Neural progenitor cell (in vitro differentiated cells): ENCODE measurements around the gene DYTN.

Experiments
- EZH2 ChIP-seq: fragments of 200-600 bp; sonication (generic); IDR thresholded peaks from 2 replicates; pipeline ENCODE4 v1.6.1; 2017; ENCODE audit warnings: antibody characterized with exemption, mild to moderate bottlenecking, moderate library complexity
- TF ChIP-seq, protein P1 (sequence below): fragments of 200-600 bp; sonication (generic); IDR thresholded peaks from 2 replicates; pipeline ENCODE4 v1.5.1; 2017; ENCODE audit warnings: antibody characterized with exemption, mild to moderate bottlenecking

DNA sequence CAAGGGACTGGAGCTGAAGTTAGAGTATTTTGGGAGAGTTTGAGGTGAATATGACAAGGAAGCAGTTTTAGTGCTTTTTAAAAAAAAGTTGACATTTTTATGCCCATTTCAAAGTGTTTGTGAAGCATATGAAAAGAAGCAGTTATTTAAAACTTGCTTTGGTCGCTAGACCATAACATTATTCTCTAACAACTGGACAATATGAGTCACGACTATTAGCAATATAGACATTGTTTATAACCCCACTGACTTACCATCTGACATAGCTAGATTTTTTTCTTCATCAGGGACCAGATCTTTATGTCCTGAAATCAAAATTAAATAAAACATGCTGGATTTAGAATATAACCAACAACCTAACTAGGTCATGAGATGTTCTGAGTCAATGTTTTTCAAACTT, 22.6 kb upstream of the DYTN start:
- TF ChIP-seq, protein P1, sequence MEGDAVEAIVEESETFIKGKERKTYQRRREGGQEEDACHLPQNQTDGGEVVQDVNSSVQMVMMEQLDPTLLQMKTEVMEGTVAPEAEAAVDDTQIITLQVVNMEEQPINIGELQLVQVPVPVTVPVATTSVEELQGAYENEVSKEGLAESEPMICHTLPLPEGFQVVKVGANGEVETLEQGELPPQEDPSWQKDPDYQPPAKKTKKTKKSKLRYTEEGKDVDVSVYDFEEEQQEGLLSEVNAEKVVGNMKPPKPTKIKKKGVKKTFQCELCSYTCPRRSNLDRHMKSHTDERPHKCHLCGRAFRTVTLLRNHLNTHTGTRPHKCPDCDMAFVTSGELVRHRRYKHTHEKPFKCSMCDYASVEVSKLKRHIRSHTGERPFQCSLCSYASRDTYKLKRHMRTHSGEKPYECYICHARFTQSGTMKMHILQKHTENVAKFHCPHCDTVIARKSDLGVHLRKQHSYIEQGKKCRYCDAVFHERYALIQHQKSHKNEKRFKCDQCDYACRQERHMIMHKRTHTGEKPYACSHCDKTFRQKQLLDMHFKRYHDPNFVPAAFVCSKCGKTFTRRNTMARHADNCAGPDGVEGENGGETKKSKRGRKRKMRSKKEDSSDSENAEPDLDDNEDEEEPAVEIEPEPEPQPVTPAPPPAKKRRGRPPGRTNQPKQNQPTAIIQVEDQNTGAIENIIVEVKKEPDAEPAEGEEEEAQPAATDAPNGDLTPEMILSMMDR: no peak
- no peak for TF ChIP-seq EZH2
